Measurements from ENCODE around the gene TUBGCP2.

- TF ChIP-seq POLR2A (IDR thresholded peaks at IDR 0.05), result no peak
- TF ChIP-seq, protein P1, sequence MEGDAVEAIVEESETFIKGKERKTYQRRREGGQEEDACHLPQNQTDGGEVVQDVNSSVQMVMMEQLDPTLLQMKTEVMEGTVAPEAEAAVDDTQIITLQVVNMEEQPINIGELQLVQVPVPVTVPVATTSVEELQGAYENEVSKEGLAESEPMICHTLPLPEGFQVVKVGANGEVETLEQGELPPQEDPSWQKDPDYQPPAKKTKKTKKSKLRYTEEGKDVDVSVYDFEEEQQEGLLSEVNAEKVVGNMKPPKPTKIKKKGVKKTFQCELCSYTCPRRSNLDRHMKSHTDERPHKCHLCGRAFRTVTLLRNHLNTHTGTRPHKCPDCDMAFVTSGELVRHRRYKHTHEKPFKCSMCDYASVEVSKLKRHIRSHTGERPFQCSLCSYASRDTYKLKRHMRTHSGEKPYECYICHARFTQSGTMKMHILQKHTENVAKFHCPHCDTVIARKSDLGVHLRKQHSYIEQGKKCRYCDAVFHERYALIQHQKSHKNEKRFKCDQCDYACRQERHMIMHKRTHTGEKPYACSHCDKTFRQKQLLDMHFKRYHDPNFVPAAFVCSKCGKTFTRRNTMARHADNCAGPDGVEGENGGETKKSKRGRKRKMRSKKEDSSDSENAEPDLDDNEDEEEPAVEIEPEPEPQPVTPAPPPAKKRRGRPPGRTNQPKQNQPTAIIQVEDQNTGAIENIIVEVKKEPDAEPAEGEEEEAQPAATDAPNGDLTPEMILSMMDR (IDR thresholded peaks at IDR 0.05 in 4 of 5, conservative IDR thresholded peaks at IDR 0.05 in 1 of 5), result no peak
Measured at GRCh38 chr10:133252223-133252552, 56.5 kb downstream of the TUBGCP2 start.

Measured in gastrocnemius medialis (tissue), 4 donors.